ENCODE measurements around the gene OCEL1.

DNA sequence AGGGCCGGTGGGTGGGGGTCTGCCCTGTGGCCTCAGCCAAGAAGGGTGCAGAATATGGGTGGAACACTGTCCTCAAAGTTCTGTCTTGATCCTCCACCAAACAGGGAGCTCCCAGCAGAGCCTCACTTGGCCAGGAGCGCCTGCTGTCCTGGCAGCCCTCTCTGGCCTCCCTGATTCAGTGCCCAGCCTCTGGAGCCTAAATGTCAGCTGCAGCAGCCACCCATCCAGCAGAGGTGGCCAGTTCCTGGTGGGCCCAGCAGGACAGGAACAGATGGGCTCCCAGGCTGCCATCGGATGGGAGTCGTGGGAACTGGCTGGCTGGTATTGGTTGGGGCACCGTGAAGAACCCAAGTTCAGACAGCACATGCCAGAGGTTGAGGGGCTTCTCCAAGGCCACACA is 12.7 kb upstream of the OCEL1 start:
- no peak for TF ChIP-seq EZH2 (IDR thresholded peaks at IDR 0.05; ENCODE audit: borderline replicate concordance, low read length)
- TF ChIP-seq, protein P1, sequence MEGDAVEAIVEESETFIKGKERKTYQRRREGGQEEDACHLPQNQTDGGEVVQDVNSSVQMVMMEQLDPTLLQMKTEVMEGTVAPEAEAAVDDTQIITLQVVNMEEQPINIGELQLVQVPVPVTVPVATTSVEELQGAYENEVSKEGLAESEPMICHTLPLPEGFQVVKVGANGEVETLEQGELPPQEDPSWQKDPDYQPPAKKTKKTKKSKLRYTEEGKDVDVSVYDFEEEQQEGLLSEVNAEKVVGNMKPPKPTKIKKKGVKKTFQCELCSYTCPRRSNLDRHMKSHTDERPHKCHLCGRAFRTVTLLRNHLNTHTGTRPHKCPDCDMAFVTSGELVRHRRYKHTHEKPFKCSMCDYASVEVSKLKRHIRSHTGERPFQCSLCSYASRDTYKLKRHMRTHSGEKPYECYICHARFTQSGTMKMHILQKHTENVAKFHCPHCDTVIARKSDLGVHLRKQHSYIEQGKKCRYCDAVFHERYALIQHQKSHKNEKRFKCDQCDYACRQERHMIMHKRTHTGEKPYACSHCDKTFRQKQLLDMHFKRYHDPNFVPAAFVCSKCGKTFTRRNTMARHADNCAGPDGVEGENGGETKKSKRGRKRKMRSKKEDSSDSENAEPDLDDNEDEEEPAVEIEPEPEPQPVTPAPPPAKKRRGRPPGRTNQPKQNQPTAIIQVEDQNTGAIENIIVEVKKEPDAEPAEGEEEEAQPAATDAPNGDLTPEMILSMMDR (conservative IDR thresholded peaks at IDR 0.05 in 1 of 2, IDR thresholded peaks at IDR 0.05 in 1 of 2; ENCODE audit: extremely low read depth in 1 of 2, insufficient read depth in 1 of 2, low read depth in 1 of 2, low read length in 2 of 2): no peak

All from mammary epithelial cell (primary cell).